CD4-positive, alpha-beta T cell treated with Interferon gamma for 1 hour (primary cell): Measurements from ENCODE around the gene BLOC1S2.
"Not testable (repeated sequence)": the region's sequence is repeated elsewhere in the genome, so short reads cannot be mapped to it uniquely, and the experiment has no call there.

ENCODE experiments used
- DNase-seq: peaks from one replicate; pipeline ENCODE4 v3.0.0-alpha.2; 2020

Gene BLOC1S2

GRCh38 chr10:100289641-100290040 lies 3.2 kb upstream of the BLOC1S2 start:
- no peak for DNase-seq

GRCh38 chr10:100288196-100288595 lies 1.7 kb upstream of the BLOC1S2 start:
- no peak for DNase-seq

GRCh38 chr10:100287756-100288155 lies 1.3 kb upstream of the BLOC1S2 start:
- no peak for DNase-seq

DNA sequence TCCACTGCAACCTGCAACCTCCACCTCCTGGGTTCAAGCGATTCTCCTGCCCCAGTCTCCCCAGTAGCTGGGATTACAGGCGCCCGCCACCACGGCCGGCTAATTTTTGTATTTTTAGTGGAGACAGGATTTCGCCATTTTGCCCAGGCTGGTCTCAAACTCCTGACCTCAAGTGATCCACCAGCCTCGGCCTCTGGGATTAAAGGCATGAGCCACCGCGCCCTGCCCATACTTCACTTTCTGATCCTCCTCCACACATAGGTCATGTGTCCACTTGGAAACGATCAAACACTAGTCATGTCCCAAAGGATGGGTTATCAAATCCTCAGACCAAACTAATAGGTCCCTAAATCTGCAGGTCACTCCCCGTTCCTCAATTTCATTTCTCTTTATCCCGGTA lies 1.2 kb downstream of the BLOC1S2 start:
- not testable (repeated sequence) for DNase-seq

- peak; percentile 3 for DNase-seq
These were observed 3.6 kb downstream of the BLOC1S2 start for GRCh38 chr10:100282907-100283306.

DNA sequence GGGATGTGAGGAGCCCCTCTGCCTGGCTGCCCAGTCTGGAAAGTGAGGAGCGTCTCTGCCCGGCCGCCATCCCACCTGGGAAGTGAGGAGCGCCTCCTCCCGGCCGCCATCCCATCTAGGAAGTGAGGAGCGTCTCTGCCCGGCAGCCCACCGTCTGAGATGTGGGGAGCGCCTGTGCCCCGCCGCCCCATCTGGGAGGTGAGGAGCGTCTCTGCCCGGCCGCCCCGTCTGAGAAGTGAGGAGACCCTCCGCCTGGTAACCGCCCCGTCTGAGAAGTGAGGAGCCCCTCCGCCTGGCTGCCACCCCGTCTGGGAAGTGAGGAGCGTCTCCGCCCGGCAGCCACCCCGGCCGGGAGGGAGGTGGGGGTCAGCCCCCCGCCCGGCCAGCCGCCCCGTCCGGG lies 9.5 kb downstream of the BLOC1S2 start:
- DNase-seq: not testable (repeated sequence)

DNA sequence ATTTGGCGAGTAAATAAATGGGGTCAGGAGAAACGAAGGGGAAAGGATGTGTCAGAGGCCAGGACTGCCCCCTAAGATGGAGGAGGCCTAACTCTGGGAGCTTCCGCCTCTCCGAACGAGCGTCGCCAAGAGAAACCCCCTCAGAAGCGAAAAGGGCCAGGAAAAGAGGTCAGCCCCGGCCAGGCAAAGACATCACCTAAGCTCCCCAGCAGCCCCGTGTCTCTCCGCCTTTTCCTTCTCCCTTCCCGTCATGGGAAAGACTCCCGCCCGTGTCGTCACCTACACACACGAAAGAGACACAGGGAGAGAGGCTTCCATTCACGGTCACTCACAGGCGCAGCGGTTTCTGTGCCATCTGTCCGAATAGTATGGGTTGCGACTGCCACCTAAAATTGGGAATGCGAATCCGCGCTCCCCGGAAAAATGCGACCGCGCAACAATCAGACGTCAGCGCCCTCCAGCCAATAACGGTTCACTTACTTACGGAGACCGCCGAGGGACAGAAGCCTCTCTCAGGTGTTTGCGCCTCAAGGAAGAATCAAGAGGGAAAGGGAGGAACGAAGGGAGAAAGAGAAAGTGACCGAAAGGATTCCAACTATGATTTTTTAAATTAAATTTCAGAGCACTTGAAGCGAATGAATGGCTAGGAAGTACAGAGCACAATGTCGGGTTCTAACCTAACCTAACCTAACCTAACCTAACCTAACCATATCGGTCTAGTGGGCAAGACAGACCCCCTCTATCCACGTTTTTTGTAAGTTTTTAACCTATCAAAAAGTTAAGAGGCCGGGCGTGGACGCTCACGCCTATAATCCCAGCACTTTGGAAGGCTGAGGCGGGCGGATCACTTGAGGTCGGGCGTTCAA lies 19.0 kb downstream of the BLOC1S2 start, which contains the start of gene CWF19L1:
Gene CWF19L1 (minus strand): TSS at position 400 of the 866 bp plus-strand sequence. CDS start 45 bp downstream, at position 355.
- peak; percentile 74 for DNase-seq

GRCh38 chr10:100265821-100266485 lies 20.5 kb downstream of the BLOC1S2 start:
- DNase-seq: no peak

- DNase-seq: no peak
These were observed 32.3 kb downstream of the BLOC1S2 start for GRCh38 chr10:100254191-100254590.

- no peak for DNase-seq
These were observed 33.4 kb downstream of the BLOC1S2 start for GRCh38 chr10:100253041-100253440.

DNA sequence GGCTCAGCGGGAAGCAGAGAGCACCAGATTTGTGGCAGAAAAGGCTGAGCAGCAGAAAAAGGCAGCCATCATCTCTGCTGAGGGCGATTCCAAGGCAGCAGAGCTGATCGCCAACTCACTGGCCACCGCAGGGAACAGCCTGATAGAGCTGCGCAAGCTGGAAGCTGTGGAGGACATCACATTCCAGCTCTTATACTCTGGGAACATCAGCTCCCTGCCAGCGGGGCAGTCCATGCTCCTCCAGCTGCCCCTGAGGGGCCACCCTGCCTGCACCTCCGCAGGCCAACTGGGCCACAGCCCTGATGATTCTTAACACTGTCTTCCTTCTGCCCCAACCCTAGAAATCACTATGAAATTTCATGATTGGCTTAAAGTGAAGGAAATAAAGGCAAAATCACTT lies 37.7 kb downstream of the BLOC1S2 start:
- no peak for DNase-seq

DNA sequence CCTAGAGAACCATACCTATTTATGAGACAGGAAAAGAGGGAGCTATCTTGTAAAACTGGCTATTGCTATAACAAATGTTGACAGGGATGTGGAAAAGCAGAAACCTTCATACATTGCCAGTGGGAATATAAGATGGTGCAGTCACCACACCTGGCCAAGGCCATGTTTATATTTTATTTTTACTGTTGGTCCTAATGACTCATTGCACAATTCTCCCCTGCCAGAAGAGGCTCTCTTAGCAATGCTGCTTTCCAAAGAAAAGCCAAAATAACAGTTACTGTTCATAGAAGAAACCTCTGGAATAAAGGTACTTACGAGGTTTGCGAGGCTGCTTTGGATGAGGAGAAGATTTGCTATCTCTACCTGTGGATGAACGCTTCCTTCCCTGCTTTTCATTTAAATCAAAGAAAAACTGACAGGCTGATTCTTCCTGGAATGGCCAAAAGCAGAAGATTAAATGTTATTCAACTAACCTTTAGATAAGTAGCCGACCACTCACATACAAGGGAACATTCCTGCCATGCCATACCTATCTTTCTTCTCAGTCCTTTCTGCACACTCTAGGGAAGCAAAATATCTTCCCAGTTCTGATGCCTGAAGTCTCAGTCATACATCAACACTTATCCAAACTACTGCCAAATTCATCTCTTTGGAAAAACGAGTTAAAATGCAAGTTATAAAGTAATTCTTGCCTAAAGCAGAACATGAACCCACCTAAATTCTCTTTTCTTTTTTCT lies 40.8 kb downstream of the BLOC1S2 start:
- no peak for DNase-seq

GRCh38 chr10:100239851-100240250 lies 46.6 kb downstream of the BLOC1S2 start:
- DNase-seq: no peak

DNA sequence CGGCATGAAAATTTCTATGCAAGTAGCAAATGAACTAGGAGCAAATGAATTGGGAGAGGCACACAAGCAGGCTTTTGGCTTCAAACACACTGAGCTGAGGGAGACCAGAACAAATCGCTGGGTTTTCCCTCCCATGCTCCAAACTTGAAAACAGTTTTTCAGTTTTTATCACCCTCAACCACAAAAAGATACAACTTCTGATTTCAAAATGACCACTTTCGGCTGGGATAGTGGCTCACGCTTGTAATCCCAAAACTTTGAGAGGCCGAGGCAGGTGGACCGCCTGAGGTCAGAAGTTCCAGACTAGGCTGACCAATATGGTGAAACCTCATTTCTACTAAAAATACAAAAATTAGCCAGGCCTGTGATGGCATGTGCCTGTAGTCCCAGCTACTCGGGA lies 48.1 kb downstream of the BLOC1S2 start:
- no peak for DNase-seq

- DNase-seq: no peak
These were observed 54.4 kb downstream of the BLOC1S2 start for GRCh38 chr10:100232101-100232500.

DNA sequence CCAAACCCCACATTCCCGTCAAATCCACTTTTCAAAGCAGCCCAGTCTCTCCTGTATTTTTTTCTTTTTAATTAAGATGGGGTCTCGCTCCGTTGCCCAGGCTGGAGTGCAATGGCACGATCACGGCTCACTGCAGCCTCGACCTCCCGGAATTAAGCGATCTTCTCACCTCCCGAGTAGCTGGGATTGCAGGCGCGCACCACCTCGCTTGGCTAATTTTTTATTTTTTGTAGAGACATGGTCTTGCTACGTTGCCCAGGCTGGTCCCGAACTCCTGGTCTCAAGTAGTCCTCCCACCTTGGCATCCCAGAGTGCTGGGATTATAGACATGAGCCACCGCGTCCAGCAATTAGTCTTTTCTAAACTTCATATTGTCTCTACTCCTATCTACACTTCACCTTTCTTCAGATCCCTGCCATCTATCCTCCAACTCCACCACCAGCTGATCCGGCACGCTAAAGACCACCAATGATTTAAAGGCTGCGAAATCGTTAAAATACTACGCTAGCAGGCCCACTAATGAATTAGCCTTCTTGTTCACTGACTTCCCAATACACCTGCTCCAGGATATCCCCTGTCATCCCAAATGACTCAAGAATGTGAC lies 56.6 kb downstream of the BLOC1S2 start:
- DNase-seq: no peak

GRCh38 chr10:100223879-100224278 lies 62.6 kb downstream of the BLOC1S2 start:
- no peak for DNase-seq
